Muscle layer of colon (tissue), 2 donors: ENCODE measurements around the gene MAGI1.

Source experiments
- H3K27ac ChIP-seq: one replicate; pipeline ENCODE4 v1.7.0; 2013; ENCODE audit warnings: low read depth, mild to moderate bottlenecking, low read length, moderate library complexity
- H3K27me3 ChIP-seq, 2 donors: one replicate each; pipeline ENCODE4 v1.7.0; 2013; ENCODE audit warnings: low read length in 2 of 2, mild to moderate bottlenecking in 2 of 2; ENCODE audit not compliant: insufficient read depth in 2 of 2, control insufficient read depth in 1 of 2
- H3K36me3 ChIP-seq: one replicate; pipeline ENCODE4 v1.7.0; 2013; ENCODE audit warnings: mild to moderate bottlenecking, low read length; ENCODE audit not compliant: insufficient read depth
- H3K4me1 ChIP-seq: one replicate; pipeline ENCODE4 v1.7.0; 2013; ENCODE audit warnings: mild to moderate bottlenecking, low read length; ENCODE audit not compliant: insufficient read depth
- H3K4me3 ChIP-seq, 2 donors: one replicate each; pipeline ENCODE4 v1.7.0; 2013; ENCODE audit warnings: low read length in 2 of 2, low read depth in 1 of 2, mild to moderate bottlenecking in 1 of 2, moderate library complexity in 1 of 2
- H3K9ac ChIP-seq: one replicate; pipeline ENCODE4 v1.7.0; 2013; ENCODE audit warnings: low read length
- H3K9me3 ChIP-seq: one replicate; pipeline ENCODE4 v1.7.0; 2013; ENCODE audit warnings: mild to moderate bottlenecking, low read length
- donor health status: abdominal sarcoma.
- donor health status: Adenocarcinoma of cecum.

MAGI1 gene

GRCh38 chr3:65783117-65783516 is 255.6 kb downstream of the MAGI1 start:
- Histone ChIP-seq H3K4me3 (no peak overlapping the region), H3K9me3 (no peaks in the 10 kb centered on the region), H3K27ac (no peak overlapping the region), H3K4me1 (peaks cover 20% of the 10 kb centered on the region), H3K9ac (no peak overlapping the region), H3K36me3 (no peaks in the 10 kb centered on the region), H3K27me3 (no peaks in the 10 kb centered on the region)

GRCh38 chr3:65781594-65781993 is 257.1 kb downstream of the MAGI1 start:
- H3K36me3 ChIP-seq, result no peaks in the 10 kb centered on the region
- peaks cover 11% of the 10 kb centered on the region for H3K4me1 ChIP-seq
- no peaks in the 10 kb centered on the region for H3K27me3 ChIP-seq
- no peak overlapping the region for H3K4me3 ChIP-seq
- no peak overlapping the region for H3K9ac ChIP-seq
- no peaks in the 10 kb centered on the region for H3K9me3 ChIP-seq
- H3K27ac ChIP-seq, result no peak overlapping the region

GRCh38 chr3:65779390-65779789 is 259.3 kb downstream of the MAGI1 start:
- Histone ChIP-seq H3K4me1 (peaks cover 11% of the 10 kb centered on the region), H3K9me3 (no peaks in the 10 kb centered on the region), H3K27ac (no peak overlapping the region), H3K27me3 (no peaks in the 10 kb centered on the region), H3K9ac (no peak overlapping the region), H3K36me3 (no peaks in the 10 kb centered on the region), H3K4me3 (no peak overlapping the region)

GRCh38 chr3:65778968-65779367 is 259.8 kb downstream of the MAGI1 start:
- no peak overlapping the region for H3K9ac ChIP-seq
- H3K36me3 ChIP-seq, result no peaks in the 10 kb centered on the region
- no peaks in the 10 kb centered on the region for H3K9me3 ChIP-seq
- no peak overlapping the region for H3K27ac ChIP-seq
- peaks cover 11% of the 10 kb centered on the region for H3K4me1 ChIP-seq
- no peak overlapping the region for H3K4me3 ChIP-seq
- no peaks in the 10 kb centered on the region for H3K27me3 ChIP-seq

GRCh38 chr3:65777050-65777449 is 261.7 kb downstream of the MAGI1 start:
- H3K4me3 ChIP-seq, result no peak overlapping the region
- no peaks in the 10 kb centered on the region for H3K27me3 ChIP-seq
- peaks cover 11% of the 10 kb centered on the region for H3K4me1 ChIP-seq
- no peaks in the 10 kb centered on the region for H3K9me3 ChIP-seq
- H3K36me3 ChIP-seq, result no peaks in the 10 kb centered on the region
- no peak overlapping the region for H3K27ac ChIP-seq
- no peak overlapping the region for H3K9ac ChIP-seq

- no peaks in the 10 kb centered on the region for H3K36me3 ChIP-seq
- no peak overlapping the region for H3K9ac ChIP-seq
- no peak overlapping the region for H3K4me3 ChIP-seq
- H3K27me3 ChIP-seq, result no peaks in the 10 kb centered on the region
- H3K4me1 ChIP-seq, result peaks cover 11% of the 10 kb centered on the region
- H3K9me3 ChIP-seq, result no peaks in the 10 kb centered on the region
- H3K27ac ChIP-seq, result no peak overlapping the region
Observed at GRCh38 chr3:65776494-65776893, 262.2 kb downstream of the MAGI1 start.

GRCh38 chr3:65776081-65776480 is 262.6 kb downstream of the MAGI1 start:
- no peak overlapping the region for H3K4me3 ChIP-seq
- H3K27ac ChIP-seq, result no peak overlapping the region
- H3K27me3 ChIP-seq, result no peaks in the 10 kb centered on the region
- H3K36me3 ChIP-seq, result no peaks in the 10 kb centered on the region
- peaks cover 11% of the 10 kb centered on the region for H3K4me1 ChIP-seq
- H3K9me3 ChIP-seq, result no peaks in the 10 kb centered on the region
- H3K9ac ChIP-seq, result no peak overlapping the region

- H3K4me1 ChIP-seq, result no peaks in the 10 kb centered on the region
- H3K9me3 ChIP-seq, result no peaks in the 10 kb centered on the region
- no peaks in the 10 kb centered on the region for H3K27me3 ChIP-seq
- H3K9ac ChIP-seq, result no peak overlapping the region
- no peaks in the 10 kb centered on the region for H3K36me3 ChIP-seq
- H3K4me3 ChIP-seq, result no peak overlapping the region
- H3K27ac ChIP-seq, result no peak overlapping the region
Observed at GRCh38 chr3:65772758-65773157, 266.0 kb downstream of the MAGI1 start.

GRCh38 chr3:65767551-65767950 is 271.2 kb downstream of the MAGI1 start:
- no peak overlapping the region for H3K4me3 ChIP-seq
- H3K9ac ChIP-seq, result no peak overlapping the region
- H3K27ac ChIP-seq, result no peak overlapping the region
- no peaks in the 10 kb centered on the region for H3K27me3 ChIP-seq
- no peaks in the 10 kb centered on the region for H3K4me1 ChIP-seq
- H3K9me3 ChIP-seq, result no peaks in the 10 kb centered on the region
- no peaks in the 10 kb centered on the region for H3K36me3 ChIP-seq

GRCh38 chr3:65762235-65762580 is 276.5 kb downstream of the MAGI1 start:
- Histone ChIP-seq H3K4me1 (peaks cover 6% of the 10 kb centered on the region), H3K9me3 (no peaks in the 10 kb centered on the region), H3K27ac (no peak overlapping the region)

GRCh38 chr3:65761446-65762234 is 277.1 kb downstream of the MAGI1 start:
- no peak overlapping the region for H3K9ac ChIP-seq
- no peaks in the 10 kb centered on the region for H3K27me3 ChIP-seq
- H3K36me3 ChIP-seq, result no peaks in the 10 kb centered on the region
- H3K4me1 ChIP-seq, result peaks cover 6% of the 10 kb centered on the region
- no peak overlapping the region for H3K27ac ChIP-seq
- no peak overlapping the region for H3K4me3 ChIP-seq
- H3K9me3 ChIP-seq, result no peaks in the 10 kb centered on the region

More at GRCh38 chr3:65762235-65762580, 276.5 kb downstream of the MAGI1 start:
- Histone ChIP-seq H3K9ac (no peak overlapping the region), H3K36me3 (no peaks in the 10 kb centered on the region), H3K27me3 (no peaks in the 10 kb centered on the region), H3K4me3 (no peak overlapping the region)

GRCh38 chr3:65758876-65759598 is 279.7 kb downstream of the MAGI1 start:
- no peaks in the 10 kb centered on the region for H3K27me3 ChIP-seq
- H3K9me3 ChIP-seq, result no peaks in the 10 kb centered on the region
- no peaks in the 10 kb centered on the region for H3K36me3 ChIP-seq
- H3K4me3 ChIP-seq, result no peak overlapping the region
- H3K27ac ChIP-seq, result no peak overlapping the region
- peaks cover 6% of the 10 kb centered on the region for H3K4me1 ChIP-seq
- H3K9ac ChIP-seq, result no peak overlapping the region
